GM23338 (cell line): Measurements from ENCODE around the gene CERT1. TPM values are rescaled to one million over a fixed set of nuclear protein-coding genes. Genes with fewer than 3 reads are reported as not detected.

ENCODE experiments used
- ATAC-seq: fragments of 200-7000 bp; cut with Tn5 transposase; 3 replicates; pipeline ENCODE4 v1.9.1; 2020
- DNase-seq: peaks from one replicate; pipeline ENCODE4 v3.0.0-alpha.2; 2015; ENCODE audit warnings: low spot score
- H2AFZ ChIP-seq: fragments of 200-600 bp; sonication (generic); 2 replicates; pipeline ENCODE4 v1.8.0; 2016; ENCODE audit warnings: antibody characterized with exemption, mild to moderate bottlenecking, moderate library complexity
- H3F3A ChIP-seq: fragments of 200-600 bp; sonication (generic); replicated peaks from 2 replicates; pipeline ENCODE4 v1.8.0; 2017; ENCODE audit warnings: antibody characterized with exemption, mixed run types, low read depth
- H3K27ac ChIP-seq: fragments of 200-600 bp; sonication (generic); 2 replicates; pipeline ENCODE4 v1.6.1; 2016; ENCODE audit warnings: low read depth
- H3K27me3 ChIP-seq: fragments of 200-600 bp; sonication (generic); 2 replicates; pipeline ENCODE4 v1.8.0; 2016; ENCODE audit warnings: mild to moderate bottlenecking, mixed run types, moderate library complexity; ENCODE audit not compliant: insufficient read depth
- H3K36me3 ChIP-seq: fragments of 200-600 bp; sonication (generic); 2 replicates; pipeline ENCODE4 v1.8.0; 2016; ENCODE audit warnings: mild to moderate bottlenecking; ENCODE audit not compliant: insufficient read depth
- H3K4me1 ChIP-seq: fragments of 200-600 bp; sonication (generic); 2 replicates; pipeline ENCODE4 v1.8.0; 2016; ENCODE audit warnings: mild to moderate bottlenecking, moderate library complexity; ENCODE audit not compliant: insufficient read depth
- H3K4me2 ChIP-seq: fragments of 200-600 bp; sonication (generic); 2 replicates; pipeline ENCODE4 v1.7.1; 2017; ENCODE audit warnings: mixed run types
- H3K4me3 ChIP-seq: fragments of 200-600 bp; sonication (generic); 2 replicates; pipeline ENCODE4 v1.6.1; 2016; ENCODE audit warnings: mixed run types
- H3K79me2 ChIP-seq: fragments of 200-600 bp; sonication (generic); replicated peaks from 2 replicates; pipeline ENCODE4 v1.8.0; 2017; ENCODE audit warnings: mild to moderate bottlenecking; ENCODE audit not compliant: insufficient read depth
- H3K9me2 ChIP-seq: fragments of 200-600 bp; sonication (generic); 2 replicates; pipeline ENCODE4 v1.8.0; 2017; ENCODE audit not compliant: insufficient read depth
- H4K20me1 ChIP-seq: fragments of 200-600 bp; sonication (generic); replicated peaks from 2 replicates; pipeline ENCODE4 v1.8.0; 2017; ENCODE audit warnings: mild to moderate bottlenecking; ENCODE audit not compliant: insufficient read depth
- H3K27ac Mint-ChIP-seq: 2 replicates; pipeline ENCODE4 v1.8.0; 2020; ENCODE audit warnings: inconsistent platforms, mild to moderate bottlenecking, moderate library complexity, mixed read lengths
- H3K27me3 Mint-ChIP-seq: 3 replicates; pipeline ENCODE4 v1.8.0; 2022; ENCODE audit warnings: low read depth, mild to moderate bottlenecking, moderate library complexity, mixed read lengths, inconsistent platforms; ENCODE audit not compliant: insufficient read depth, poor library complexity
- H3K36me3 Mint-ChIP-seq: 3 replicates; pipeline ENCODE4 v1.8.0; 2021; ENCODE audit warnings: low read depth, mild to moderate bottlenecking, inconsistent platforms, moderate library complexity, mixed read lengths
- H3K4me1 Mint-ChIP-seq: 3 replicates; pipeline ENCODE4 v1.8.0; 2020; ENCODE audit warnings: mild to moderate bottlenecking, inconsistent platforms, mixed read lengths
- H3K4me3 Mint-ChIP-seq: 3 replicates; pipeline ENCODE4 v1.8.0; 2021; ENCODE audit warnings: moderate library complexity, mild to moderate bottlenecking, inconsistent platforms, mixed read lengths
- H3K9me3 Mint-ChIP-seq: 3 replicates; pipeline ENCODE4 v1.8.0; 2020; ENCODE audit warnings: moderate library complexity, mild to moderate bottlenecking, inconsistent platforms, mixed read lengths
- CREB1 ChIP-seq: fragments of 250-450 bp; sonication (Bioruptor Pico); IDR thresholded peaks from 2 replicates; pipeline ENCODE4 v1.5.0; 2020; ENCODE audit warnings: low read depth, mild to moderate bottlenecking, moderate library complexity
- CTCF ChIP-seq, 2 experiments: fragments of 200-600 bp in 1 of 2; sonication (generic) in 1 of 2; conservative IDR thresholded peaks; 2 replicates each; pipeline versions ENCODE4 v1.5.1 to v1.6.1; 2016 to 2017; ENCODE audit warnings: antibody characterized with exemption in 2 of 2, low read depth in 2 of 2, mild to moderate bottlenecking in 2 of 2, moderate library complexity in 1 of 2
- EZH2 ChIP-seq: fragments of 200-600 bp; sonication (generic); IDR thresholded peaks from one replicate; pipeline ENCODE4 v1.8.0; 2017; ENCODE audit warnings: antibody characterized with exemption, mild to moderate bottlenecking, low read depth; ENCODE audit not compliant: unreplicated experiment
- JUNB ChIP-seq: IDR thresholded peaks from one replicate; pipeline ENCODE4 v1.6.1; 2016; ENCODE audit warnings: antibody characterized with exemption; ENCODE audit not compliant: unreplicated experiment
- NANOG ChIP-seq: IDR thresholded peaks from 2 replicates; pipeline ENCODE4 v1.6.1; 2016; ENCODE audit warnings: antibody characterized with exemption, borderline replicate concordance
- REST ChIP-seq: IDR thresholded peaks from one replicate; pipeline ENCODE4 v1.6.1; 2018; ENCODE audit warnings: antibody characterized with exemption; ENCODE audit not compliant: unreplicated experiment
- ZNF114 ChIP-seq: fragments of 250-450 bp; sonication (Bioruptor Pico); IDR thresholded peaks from 2 replicates; pipeline ENCODE4 v1.5.0; 2020; ENCODE audit warnings: mild to moderate bottlenecking, moderate library complexity
- ZNF462 ChIP-seq: fragments of 250-450 bp; sonication (Bioruptor Pico); IDR thresholded peaks from 2 replicates; pipeline ENCODE4 v1.5.0; 2020; ENCODE audit warnings: mild to moderate bottlenecking, moderate library complexity
- polyA plus RNA-seq: library from polyadenylated mRNA; unstranded; fragments of >200 nt; fragmentation: Nextera tagmentation; extraction: Ambion mirVana; gene quantifications from 2 replicates; pipeline ENCODE4 v1.2.1, GENCODE V29; 2016
- total RNA-seq: library from RNA; depleted of rRNA; stranded (reverse); fragments of >200 nt; shearing (Covaris generic); gene quantifications from 2 replicates; pipeline ENCODE4 v1.2.3, GENCODE V29; 2014

CERT1 gene
- total and polyA plus RNA-seq, 2 experiments from 2014 or later = 36.5 to 40.7 TPM

DNA sequence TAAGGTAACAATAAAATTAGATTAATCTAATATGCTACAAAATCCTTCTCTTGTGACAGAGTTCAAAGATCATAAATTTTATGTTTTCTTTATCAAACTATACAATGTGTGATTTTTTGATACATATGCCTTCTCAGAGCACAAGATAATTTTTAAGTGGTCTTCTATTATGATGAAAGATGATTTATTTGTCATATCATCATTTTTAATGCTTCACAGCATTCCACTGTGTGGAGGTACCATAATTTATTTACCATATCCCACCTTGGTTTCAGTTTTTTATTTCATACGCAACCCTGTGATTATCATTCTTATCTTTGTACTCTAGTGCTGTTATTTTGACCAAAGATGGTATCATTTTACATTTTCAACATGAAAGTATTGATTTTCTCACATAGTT is 41.9 kb upstream of the CERT1 start:
- Histone ChIP-seq H3K27me3 (no peaks in the 10 kb centered on the region), H3K27ac (no peak overlapping the region), H3F3A (no peaks in the 10 kb centered on the region), H3K4me1 (no peaks in the 10 kb centered on the region), H3K4me3 (no peak overlapping the region), H3K4me2 (no peak overlapping the region), H3K79me2 (no peaks in the 10 kb centered on the region), H3K36me3 (no peaks in the 10 kb centered on the region), H3K9me2 (no peaks in the 10 kb centered on the region), H4K20me1 (no peaks in the 10 kb centered on the region), H2AFZ (no peak overlapping the region)
- Mint-ChIP-seq H3K27me3 (no peaks in the 10 kb centered on the region), H3K27ac (no peak overlapping the region), H3K4me3 (no peak overlapping the region), H3K9me3 (no peaks in the 10 kb centered on the region), H3K36me3 (no peaks in the 10 kb centered on the region), H3K4me1 (no peaks in the 10 kb centered on the region)
- no peak for TF ChIP-seq CTCF (conservative IDR thresholded peaks at IDR 0.05; ENCODE audit: low read depth in 2 of 2)
- DNase-seq = no peak
- ATAC-seq = no peak

DNA sequence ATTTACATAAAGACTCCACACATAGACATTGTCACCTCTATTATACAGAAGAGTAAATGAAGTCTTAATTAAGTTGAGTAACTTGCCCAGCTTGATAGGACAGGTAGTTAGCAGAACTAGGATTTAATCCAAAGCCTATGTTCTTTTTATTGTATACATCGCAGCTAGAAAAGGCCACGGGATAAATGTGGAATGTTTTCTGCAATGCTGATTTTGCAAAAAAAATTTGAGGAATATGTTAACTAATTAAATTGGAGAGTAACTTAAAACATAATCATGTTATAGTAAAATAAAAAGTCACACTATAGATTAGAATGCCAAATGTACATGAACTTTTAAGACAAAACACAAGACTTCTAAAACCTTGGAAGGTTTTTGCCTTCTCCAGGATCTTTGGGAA is 41.3 kb upstream of the CERT1 start:
- Histone ChIP-seq H2AFZ (no peak overlapping the region), H3K79me2 (no peaks in the 10 kb centered on the region), H3F3A (no peaks in the 10 kb centered on the region), H3K4me2 (no peak overlapping the region), H3K27me3 (no peaks in the 10 kb centered on the region), H3K4me3 (no peak overlapping the region), H3K9me2 (no peaks in the 10 kb centered on the region), H3K27ac (no peak overlapping the region), H3K36me3 (no peaks in the 10 kb centered on the region), H4K20me1 (no peaks in the 10 kb centered on the region), H3K4me1 (no peaks in the 10 kb centered on the region)
- Mint-ChIP-seq H3K4me1 (no peaks in the 10 kb centered on the region), H3K27ac (no peak overlapping the region), H3K4me3 (no peak overlapping the region), H3K36me3 (no peaks in the 10 kb centered on the region), H3K9me3 (no peaks in the 10 kb centered on the region), H3K27me3 (no peaks in the 10 kb centered on the region)
- DNase-seq (no peak), ATAC-seq (no peak)
- no peak for TF ChIP-seq EZH2
- TF ChIP-seq REST = no peak
- TF ChIP-seq JUNB = no peak
- no peak for TF ChIP-seq ZNF462 (CRISPR knock-in tag)
- no peak for TF ChIP-seq NANOG
- no peak for TF ChIP-seq CTCF (conservative IDR thresholded peaks at IDR 0.05; ENCODE audit: low read depth in 2 of 2)
- no peak for TF ChIP-seq ZNF114 (CRISPR knock-in tag)
- no peak for TF ChIP-seq CREB1 (CRISPR knock-in tag)
